COLO668 (cell line): ENCODE data around the gene ANKAR.
"Not testable (repeated sequence)": the region's sequence is repeated elsewhere in the genome, so short reads cannot be mapped to it uniquely, and the experiment has no call there.

ENCODE experiments used
- DNase-seq: peaks from one replicate; lab custom pipeline; 2025; ENCODE audit not compliant: unreplicated experiment; lab: John Stamatoyannopoulos, UW

The ANKAR gene

GRCh38 chr2:189709501-189710221 is 35.2 kb downstream of the ANKAR start:
- DNase-seq = no peak

- DNase-seq = not testable (repeated sequence)
These were observed 43.1 kb downstream of the ANKAR start for GRCh38 chr2:189717593-189717992.

GRCh38 chr2:189719571-189719970 is 45.1 kb downstream of the ANKAR start:
- no peak for DNase-seq

GRCh38 chr2:189723192-189723591 is 48.7 kb downstream of the ANKAR start:
- no peak for DNase-seq
